T follicular helper cell (primary cell): ENCODE data around the gene POLA2.
"Not testable (repeated sequence)": the region's sequence is repeated elsewhere in the genome, so short reads cannot be mapped to it uniquely, and the experiment has no call there.

ENCODE experiments used
- DNase-seq: peaks from one replicate; pipeline ENCODE4 v3.0.0-alpha.2; 2020; ENCODE audit warnings: low read depth
- total RNA-seq, 2 experiments: gene quantifications; one replicate each; lab custom pipeline; 2026; lab: John Stamatoyannopoulos, UW

Gene POLA2
- 7.4 to 8.1 reads per million in 2 experiments for total RNA-seq

- DNase-seq: peak; percentile 93
These were observed at the start of gene POLA2 for GRCh38 chr11:65261591-65262380. Gene POLA2, plus strand, starts transcription at chr11:65261962. Its CDS starts 331 bp downstream, at chr11:65262293.

GRCh38 chr11:65212226-65212801 lies 49.4 kb upstream of the POLA2 start:
- no peak for DNase-seq

GRCh38 chr11:65213322-65214211 lies 48.2 kb upstream of the POLA2 start:
- DNase-seq: no peak

DNA sequence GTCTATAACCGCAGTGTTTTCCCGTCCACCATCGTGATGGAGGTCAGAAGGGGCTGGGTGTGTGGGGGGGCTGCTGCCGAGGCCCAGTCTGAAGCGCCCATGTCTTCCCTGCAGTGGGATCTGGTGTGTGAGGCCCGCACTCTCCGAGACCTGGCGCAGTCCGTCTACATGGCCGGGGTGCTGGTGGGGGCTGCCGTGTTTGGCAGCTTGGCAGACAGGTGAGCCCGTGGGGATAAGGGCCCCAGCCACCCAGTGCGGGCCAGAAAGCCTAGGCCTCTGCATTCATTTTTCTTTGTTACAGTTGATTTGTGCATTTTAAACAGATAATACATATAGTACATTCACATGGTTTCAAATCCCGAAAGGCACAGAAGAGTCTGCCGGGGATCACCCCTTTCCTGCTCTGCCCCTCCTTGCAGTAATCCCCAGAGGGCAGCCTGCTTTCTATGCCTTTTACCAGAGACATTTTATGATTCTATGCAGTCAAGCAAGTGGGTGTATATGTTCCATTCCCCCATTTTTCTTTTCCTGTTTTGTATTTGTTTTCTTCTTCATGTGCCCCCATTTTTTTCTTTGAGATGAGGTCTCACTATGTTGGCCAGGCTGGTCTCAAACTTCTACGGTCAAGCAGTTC lies 47.4 kb upstream of the POLA2 start:
- no peak for DNase-seq

DNA sequence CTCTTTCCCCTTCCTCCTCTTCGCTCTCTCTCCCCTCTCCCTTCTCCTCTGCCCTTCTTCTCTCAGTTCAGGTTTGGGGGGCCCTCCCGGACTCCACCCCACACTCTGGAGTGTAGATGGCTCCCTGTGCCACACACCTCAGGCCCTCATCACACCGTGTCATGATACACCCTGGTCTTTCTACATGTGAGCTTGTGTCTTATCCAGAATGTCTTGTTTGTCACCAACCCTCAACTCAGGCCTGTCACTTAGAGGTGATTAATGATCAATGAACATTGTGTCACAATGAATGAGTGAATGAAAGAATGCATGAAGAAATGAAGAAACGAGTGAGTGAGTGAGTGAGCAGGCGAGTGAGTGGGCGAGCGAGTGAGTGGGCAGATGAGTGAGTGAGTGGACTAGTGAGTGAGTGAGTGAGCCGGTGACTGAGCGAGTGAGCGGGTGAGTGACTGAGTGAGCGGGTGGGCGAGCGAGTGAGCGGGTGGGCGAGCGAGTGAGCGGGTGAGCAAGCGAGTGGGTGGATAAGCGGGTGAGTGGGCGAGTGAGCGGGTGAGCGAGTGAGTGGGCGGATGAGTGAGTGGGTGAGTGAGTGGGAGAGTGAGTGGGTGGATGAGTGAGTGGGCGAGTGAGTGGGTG lies 46.2 kb upstream of the POLA2 start:
- DNase-seq: no peak

DNA sequence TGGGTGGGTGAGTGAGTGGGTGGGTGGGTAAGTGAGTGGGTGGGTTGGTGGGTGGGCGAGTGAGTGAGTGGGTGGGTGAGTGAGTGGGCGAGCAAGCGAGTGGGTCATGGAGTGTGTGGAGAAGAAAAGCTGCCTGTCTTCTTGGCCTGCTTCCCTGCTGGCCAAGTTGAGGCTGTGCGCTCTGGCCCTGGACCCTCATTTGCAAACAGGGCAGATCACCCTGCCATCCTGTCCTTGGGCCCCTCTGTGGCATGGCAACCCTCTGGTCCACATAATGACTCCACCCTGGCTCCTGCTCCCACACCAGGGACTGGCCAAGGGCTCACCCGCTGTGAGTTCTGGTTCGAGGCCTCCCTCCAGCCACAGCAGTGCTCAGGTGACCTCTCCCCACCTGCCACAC lies 44.9 kb upstream of the POLA2 start:
- no peak for DNase-seq

DNA sequence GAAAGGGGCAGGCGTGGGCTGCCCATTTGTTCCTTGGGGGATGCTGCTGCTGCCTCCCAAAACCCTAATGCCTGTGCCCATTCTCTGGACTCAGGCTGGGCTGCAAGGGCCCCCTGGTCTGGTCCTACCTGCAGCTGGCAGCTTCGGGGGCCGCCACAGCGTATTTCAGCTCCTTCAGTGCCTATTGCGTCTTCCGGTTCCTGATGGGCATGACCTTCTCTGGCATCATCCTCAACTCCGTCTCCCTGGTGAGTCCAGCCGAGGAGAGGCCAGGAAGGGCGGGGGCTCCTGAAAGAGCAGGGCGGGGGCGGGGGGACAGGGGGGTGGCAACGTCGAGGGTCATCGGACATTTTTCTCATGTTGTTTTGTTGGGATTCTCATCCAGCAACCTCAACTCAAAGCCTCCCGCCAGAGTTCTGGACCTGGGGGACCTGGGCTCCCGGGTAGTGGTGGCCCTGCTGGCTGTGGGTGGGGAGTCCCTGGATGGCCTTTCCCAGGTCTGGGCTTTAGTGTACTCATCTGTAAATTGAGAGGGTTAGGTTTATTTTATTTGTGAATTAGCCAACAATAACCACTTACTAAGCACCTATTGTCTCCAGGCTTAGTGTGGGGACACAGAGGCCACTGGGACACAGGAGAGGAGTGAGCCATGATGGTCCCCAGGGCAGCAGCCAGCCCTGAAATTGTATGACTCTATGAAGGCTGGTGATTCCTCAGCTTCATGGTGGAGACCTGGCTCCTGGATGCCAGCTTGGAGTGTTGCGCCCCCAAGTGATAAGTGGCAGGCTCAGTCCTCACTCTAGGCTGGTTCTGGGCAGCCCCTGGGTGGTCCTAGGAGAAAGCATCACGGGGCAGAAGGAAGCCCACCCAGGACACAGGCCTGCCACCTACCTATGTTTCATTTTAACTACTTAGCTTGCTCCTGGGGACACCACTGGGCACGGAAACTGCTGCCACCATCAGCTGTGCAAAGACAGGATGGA lies 44.0 kb upstream of the POLA2 start:
- DNase-seq: no peak

DNA sequence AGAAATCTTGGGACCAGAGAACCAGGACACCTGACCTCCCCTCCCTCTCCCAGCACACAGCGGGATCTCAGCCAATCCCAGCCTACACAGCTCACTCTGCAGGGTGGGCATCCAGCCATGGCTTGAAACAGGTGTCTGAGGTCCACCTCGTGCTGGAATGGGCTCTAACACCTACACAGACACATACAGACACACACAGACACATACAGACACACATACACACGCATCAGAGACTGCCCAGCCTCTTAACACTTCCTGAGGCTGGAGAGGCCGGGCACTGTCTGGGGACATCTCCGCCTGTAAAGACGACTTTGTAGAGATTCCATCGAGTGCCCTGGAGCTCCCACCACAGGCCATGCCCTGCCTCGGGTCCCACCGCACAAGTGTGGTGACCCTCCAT lies 43.3 kb upstream of the POLA2 start:
- no peak for DNase-seq

DNA sequence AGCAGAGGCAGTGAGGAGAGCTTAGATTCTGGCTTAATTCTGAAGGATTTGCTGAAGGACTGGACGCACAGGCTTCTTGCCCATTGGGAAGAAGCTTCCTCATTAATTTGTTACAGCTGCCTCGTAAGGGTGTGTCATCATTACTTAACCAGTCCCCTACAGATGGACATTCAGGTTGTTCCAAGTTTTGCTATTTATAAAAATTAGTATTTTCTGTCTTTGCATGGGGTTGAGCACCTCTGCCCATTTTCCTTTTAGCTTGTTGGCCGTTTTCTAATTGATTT lies 41.9 kb upstream of the POLA2 start:
- DNase-seq: no peak

DNA sequence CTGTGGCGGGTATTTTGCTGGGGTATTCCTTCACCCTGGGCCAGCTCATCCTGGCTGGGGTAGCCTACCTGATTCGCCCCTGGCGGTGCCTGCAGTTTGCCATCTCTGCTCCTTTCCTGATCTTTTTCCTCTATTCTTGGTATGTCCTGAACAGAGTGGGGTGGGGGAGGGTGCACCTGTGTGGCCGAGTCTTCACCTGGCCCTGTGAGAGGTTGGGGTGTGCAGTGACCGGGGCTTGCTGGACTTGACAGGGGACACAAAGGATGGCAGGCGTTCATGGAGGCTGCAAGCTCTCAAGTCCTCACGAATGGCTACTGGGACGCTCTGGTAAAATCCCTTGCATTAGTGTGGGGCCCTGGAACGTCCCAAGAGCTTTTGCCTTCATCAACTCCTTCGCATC lies 40.7 kb upstream of the POLA2 start:
- no peak for DNase-seq

DNA sequence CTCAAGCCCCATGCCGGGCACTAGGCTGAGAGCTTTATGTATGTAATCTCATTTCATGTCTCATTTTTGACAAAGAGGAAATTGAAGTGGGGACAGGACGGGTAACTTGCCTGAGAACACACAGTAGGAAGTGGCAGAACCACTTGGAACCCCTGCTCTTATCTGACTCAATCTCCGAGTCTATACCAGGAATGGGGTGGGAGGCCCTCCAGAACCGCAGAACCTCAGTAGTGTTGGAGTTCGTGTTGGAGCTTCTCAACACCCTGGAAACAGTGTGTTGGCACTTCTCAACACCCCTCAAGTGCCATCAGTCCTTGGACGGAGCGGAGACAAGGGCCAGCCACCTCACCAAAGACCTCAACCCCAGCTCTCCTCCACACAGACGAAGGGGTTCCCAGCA lies 38.8 kb upstream of the POLA2 start:
- DNase-seq: no peak

- DNase-seq: no peak
These were observed 36.9 kb upstream of the POLA2 start for GRCh38 chr11:65224930-65225278.

GRCh38 chr11:65225279-65226102 lies 36.3 kb upstream of the POLA2 start:
- peak; percentile 52 for DNase-seq

- no peak for DNase-seq
These were observed 35.7 kb upstream of the POLA2 start for GRCh38 chr11:65226103-65226442.

DNA sequence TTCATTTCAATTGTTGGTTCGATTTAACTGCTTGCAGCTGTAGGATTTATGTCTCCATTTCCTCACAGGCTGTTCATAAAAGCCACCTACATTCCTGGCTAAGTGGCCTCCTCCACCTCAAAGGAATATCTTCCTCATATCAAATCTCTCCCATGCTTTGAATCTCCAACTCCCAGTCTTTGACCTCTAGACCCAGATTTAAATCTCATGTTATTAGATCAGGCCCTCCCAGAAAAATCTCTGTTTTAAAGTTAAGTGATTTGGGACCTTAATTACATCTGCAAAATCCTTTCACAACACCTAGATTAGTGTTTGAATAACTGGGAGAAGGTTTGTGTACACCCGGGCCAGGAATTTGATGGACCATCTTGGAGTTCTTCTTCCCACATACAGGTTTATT lies 33.9 kb upstream of the POLA2 start:
- no peak for DNase-seq

DNA sequence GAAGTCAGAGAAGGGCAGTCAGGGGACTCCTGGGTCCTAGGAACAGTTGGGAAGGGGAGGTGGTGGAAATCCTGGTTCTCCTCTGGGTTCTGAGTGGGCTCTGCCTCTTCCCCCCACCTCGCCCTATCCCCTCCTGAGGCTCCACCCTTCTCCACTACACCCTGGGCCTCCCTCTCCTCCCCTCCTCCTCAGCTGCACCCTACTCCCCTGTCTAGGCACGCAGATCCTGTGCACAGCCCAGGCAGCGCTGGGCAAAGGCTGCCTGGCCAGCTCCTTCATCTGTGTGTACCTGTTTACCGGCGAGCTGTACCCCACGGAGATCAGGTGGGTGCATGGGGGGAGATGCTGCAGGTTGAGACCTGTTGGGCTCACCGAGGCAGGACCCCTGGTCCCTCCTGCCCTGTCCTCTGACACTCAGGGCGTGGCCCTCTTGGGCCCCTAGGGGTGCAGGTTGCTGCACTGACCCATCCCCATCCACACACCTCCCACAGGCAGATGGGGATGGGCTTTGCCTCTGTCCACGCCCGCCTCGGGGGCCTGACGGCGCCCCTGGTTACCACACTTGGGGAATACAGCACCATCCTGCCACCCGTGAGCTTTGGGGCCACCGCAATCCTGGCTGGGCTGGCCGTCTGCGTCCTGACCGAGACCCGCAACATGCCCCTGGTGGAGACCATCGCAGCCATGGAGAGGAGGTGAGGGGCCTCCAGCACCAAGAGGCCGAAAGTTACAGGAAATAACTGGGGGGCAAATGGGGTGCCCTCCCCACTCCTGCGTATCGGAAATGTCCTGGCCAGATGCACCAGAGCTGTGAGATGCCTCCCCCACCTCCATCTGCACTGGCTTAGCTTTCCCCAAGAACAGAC lies 25.3 kb upstream of the POLA2 start:
- DNase-seq: no peak

- DNase-seq: not testable (repeated sequence)
These were observed 23.5 kb upstream of the POLA2 start for GRCh38 chr11:65238302-65238701.

DNA sequence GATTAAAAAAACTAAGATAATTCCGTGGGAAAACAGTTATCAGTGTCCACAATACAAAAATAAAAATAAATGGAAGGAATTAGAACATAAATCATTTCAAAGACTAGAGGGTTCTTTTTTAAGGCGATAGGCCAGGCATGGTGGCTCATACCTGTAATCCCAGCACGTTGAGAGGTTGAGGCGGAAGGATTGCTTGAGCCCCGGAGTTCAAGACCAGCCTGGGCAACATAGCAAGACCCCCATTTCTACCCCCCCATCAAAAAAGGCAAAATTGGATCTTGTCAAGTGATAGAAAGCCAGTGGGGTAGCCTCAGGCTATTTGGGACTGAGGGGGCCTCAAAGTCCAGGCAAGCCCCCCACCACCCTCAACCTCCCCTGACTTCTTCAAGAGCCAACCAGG lies 20.6 kb upstream of the POLA2 start:
- no peak for DNase-seq

- no peak for DNase-seq
These were observed 20.1 kb upstream of the POLA2 start for GRCh38 chr11:65241692-65242091.
